Subcutaneous adipose tissue (tissue), 4 donors: ENCODE data around the gene KIF24. TPM values are rescaled to one million over a fixed set of nuclear protein-coding genes. Genes with fewer than 3 reads are reported as not detected.

Experiments
- CTCF ChIP-seq: fragments of 450-650 bp; IDR thresholded peaks from one replicate; pipeline ENCODE4 v1.5.1; 2016; ENCODE audit warnings: low read depth, mild to moderate bottlenecking, control low read depth, antibody characterized with exemption, moderate library complexity
- total RNA-seq, 4 donors: library from RNA; depleted of rRNA; stranded (reverse); fragments of >200 nt; gene quantifications; one replicate each; pipeline ENCODE4 v1.1.0, GENCODE V29; 2016

The KIF24 gene
- total RNA-seq, 4 donors from 2014 or later, result 0.57 to 1.4 (median 0.77) TPM

GRCh38 chr9:34343605-34344004 lies 14.5 kb upstream of the KIF24 start:
- TF ChIP-seq CTCF, result no peak

GRCh38 chr9:34343090-34343489 lies 14.0 kb upstream of the KIF24 start:
- no peak for TF ChIP-seq CTCF

- TF ChIP-seq CTCF, result no peak
Measured at GRCh38 chr9:34341659-34342295, 12.7 kb upstream of the KIF24 start.

GRCh38 chr9:34338665-34339385 lies 9.8 kb upstream of the KIF24 start:
- TF ChIP-seq CTCF, result no peak

GRCh38 chr9:34337403-34337802 lies 8.3 kb upstream of the KIF24 start:
- TF ChIP-seq CTCF, result no peak

GRCh38 chr9:34335376-34335775 lies 6.3 kb upstream of the KIF24 start:
- no peak for TF ChIP-seq CTCF

- no peak for TF ChIP-seq CTCF
Measured at GRCh38 chr9:34334916-34335315, 5.8 kb upstream of the KIF24 start.
